Measurements from ENCODE around the gene CC2D2A. TPM values are rescaled to one million over a fixed set of nuclear protein-coding genes. Genes with fewer than 3 reads are reported as not detected.

Gene CC2D2A
- total RNA-seq, 1 donor from 2014 or later: 24.0 TPM

GRCh38 chr4:15648600-15648999 lies 178.9 kb downstream of the CC2D2A start:
- Mint-ChIP-seq H3K4me1 (peaks cover 33% of the 10 kb centered on the region), H3K27ac (no peak overlapping the region), H3K27me3 (ENCODE audit: low read depth) (no peaks in the 10 kb centered on the region), H3K36me3 (no peaks in the 10 kb centered on the region), H3K4me3 (no peak overlapping the region), H3K9me3 (no peaks in the 10 kb centered on the region)
- no peak for TF ChIP-seq CTCF (IDR thresholded peaks at IDR 0.05; ENCODE audit: unreplicated experiment)
- no peak for DNase-seq (ENCODE audit: low spot score in 2 of 2, unreplicated experiment in 2 of 2)

GRCh38 chr4:15649914-15650545 lies 180.3 kb downstream of the CC2D2A start:
- DNase-seq (ENCODE audit: low spot score in 2 of 2, unreplicated experiment in 2 of 2): no peak
- Mint-ChIP-seq H3K36me3 (no peaks in the 10 kb centered on the region), H3K9me3 (no peaks in the 10 kb centered on the region), H3K4me3 (no peak overlapping the region), H3K27me3 (ENCODE audit: low read depth) (no peaks in the 10 kb centered on the region), H3K4me1 (peaks cover 42% of the 10 kb centered on the region), H3K27ac (peak overlapping the region; percentile 51)
- peak; percentile 24 for TF ChIP-seq CTCF (IDR thresholded peaks at IDR 0.05; ENCODE audit: unreplicated experiment)

Other genes starting within 250 kb of the CC2D2A start
- gene C1QTNF7, start 41.8 kb upstream of the CC2D2A start, total RNA-seq: 3.9 to 4.4 TPM (median 4.1 TPM) in 3 replicates
- gene FBXL5, start 185.5 kb downstream of the CC2D2A start, total RNA-seq: 51.6 to 56.5 TPM (median 53.1 TPM) in 3 replicates
- 32.0 to 37.7 TPM (median 36.1 TPM) in 3 replicates for gene FAM200B, start 211.9 kb downstream of the CC2D2A start, total RNA-seq
- 0.42 to 1.0 TPM (median 0.58 TPM) in 3 replicates for gene BST1, start 233.2 kb downstream of the CC2D2A start, total RNA-seq

Data from mesothelial cell of epicardium (in vitro differentiated cells).